H1 (cell line): ENCODE data around the gene DPP10. TPM values are rescaled to one million over a fixed set of nuclear protein-coding genes. Genes with fewer than 3 reads are reported as not detected.

Source experiments
- CTCF ChIA-PET: fragments of 300-600 bp; sonication (Branson Sonifier 250); formaldehyde crosslinking; loops from one replicate; lab custom pipeline; 2021; ENCODE audit not compliant: partially characterized antibody; lab: Charles Lee
- POLR2A ChIA-PET: fragments of 300-600 bp; sonication (Branson Sonifier 250); formaldehyde crosslinking; loops from one replicate; lab custom pipeline; 2021; ENCODE audit warnings: inconsistent platforms; ENCODE audit not compliant: partially characterized antibody; lab: Charles Lee
- DNase-seq, 2 experiments: peaks; one replicate each; pipeline versions ENCODE4 v3.0.0 to v3.0.0-alpha.2; 2010 to 2022; ENCODE audit warnings: low spot score in 2 of 2, low read depth in 1 of 2, mixed read lengths in 1 of 2
- FAIRE-seq: peaks from 2 replicates; lab custom pipeline; 2011; peaks lifted over from hg19 to GRCh38; lab: Jason Lieb, UNC
- H2AFZ ChIP-seq: 2 replicates; pipeline ENCODE4 v1.8.1; 2012; ENCODE audit warnings: low read length, inconsistent platforms
- H2AK5ac ChIP-seq: 2 replicates; pipeline ENCODE4 v1.6.1; 2013; ENCODE audit warnings: low read depth, low read length
- H2BK120ac ChIP-seq: replicated peaks from 2 replicates; pipeline ENCODE3; 2013; ENCODE audit warnings: low read depth, low read length, inconsistent platforms
- H2BK12ac ChIP-seq: 2 replicates; pipeline ENCODE4 v1.6.1; 2013; ENCODE audit warnings: low read depth, low read length
- H2BK15ac ChIP-seq: 2 replicates; pipeline ENCODE4 v1.6.1; 2013; ENCODE audit warnings: low read length
- H2BK20ac ChIP-seq: 2 replicates; pipeline ENCODE4 v1.6.1; 2013; ENCODE audit warnings: low read length
- H2BK5ac ChIP-seq: 2 replicates; pipeline ENCODE4 v1.6.1; 2013; ENCODE audit warnings: low read depth, low read length
- H3K14ac ChIP-seq: 2 replicates; pipeline ENCODE4 v1.6.1; 2013; ENCODE audit warnings: inconsistent platforms; ENCODE audit not compliant: insufficient read length
- H3K18ac ChIP-seq: 2 replicates; pipeline ENCODE4 v1.6.1; 2013; ENCODE audit warnings: low read length; ENCODE audit errors: extremely low read depth
- H3K23ac ChIP-seq: 2 replicates; pipeline ENCODE4 v1.6.1; 2013; ENCODE audit warnings: inconsistent platforms; ENCODE audit not compliant: insufficient read length
- H3K23me2 ChIP-seq: 2 replicates; pipeline ENCODE4 v1.6.1; 2013; ENCODE audit warnings: low read depth, low read length
- H3K27ac ChIP-seq: 2 replicates; pipeline ENCODE4 v1.6.1; 2011; ENCODE audit warnings: low read depth, low read length, inconsistent platforms
- H3K27me3 ChIP-seq, 4 experiments: replicated peaks in 1 of 4; 1 replicate in 1 of 4; 2 replicates in 3 of 4; pipeline versions ENCODE4 v1.6.1 to v1.8.1; 2011 to 2013; ENCODE audit warnings: low read length in 3 of 4, mild to moderate bottlenecking in 3 of 4, inconsistent platforms in 2 of 4, mixed read lengths in 2 of 4, moderate library complexity in 1 of 4; ENCODE audit not compliant: control insufficient read depth in 3 of 4, insufficient read depth in 3 of 4; ENCODE audit errors: extremely low read depth in 1 of 4
- H3K36me3 ChIP-seq, 4 experiments: 2 replicates each; pipeline versions ENCODE4 v1.6.1 to v1.8.1; 2011 to 2013; ENCODE audit warnings: mild to moderate bottlenecking in 4 of 4, low read length in 3 of 4, moderate library complexity in 2 of 4, control low read depth in 1 of 4, inconsistent platforms in 1 of 4; ENCODE audit not compliant: insufficient read depth in 4 of 4, control insufficient read depth in 2 of 4
- H3K4ac ChIP-seq: replicated peaks from 2 replicates; pipeline ENCODE3; 2013; ENCODE audit warnings: low read length, low read depth, mixed read lengths, inconsistent platforms; ENCODE audit not compliant: insufficient read length
- H3K4me1 ChIP-seq, 4 experiments: replicated peaks in 1 of 4; 1 replicate in 1 of 4; 2 replicates in 3 of 4; pipeline versions ENCODE4 v1.6.1 to v1.8.1; 2011 to 2013; ENCODE audit warnings: low read length in 3 of 4, inconsistent platforms in 2 of 4, mixed read lengths in 1 of 4; ENCODE audit not compliant: insufficient read depth in 4 of 4, control insufficient read depth in 3 of 4
- H3K4me2 ChIP-seq, 2 experiments: 2 replicates each; pipeline versions ENCODE4 v1.6.1 to v1.8.1; 2011 to 2013; ENCODE audit warnings: low read depth in 2 of 2, low read length in 2 of 2, control low read depth in 1 of 2, inconsistent platforms in 1 of 2, mild to moderate bottlenecking in 1 of 2; ENCODE audit not compliant: insufficient read depth in 1 of 2
- H3K4me3 ChIP-seq, 4 experiments: fragments of 200-600, 300-600 bp in 1 of 4; sonication (generic), shearing (Covaris generic), sonication (Bioruptor Twin) in 1 of 4; 2 replicates each; pipeline versions ENCODE4 v1.5.1 to v1.8.1; 2011 to 2016; ENCODE audit warnings: low read length in 4 of 4, low read depth in 3 of 4, control low read depth in 2 of 4, inconsistent platforms in 2 of 4, mild to moderate bottlenecking in 2 of 4, mixed read lengths in 1 of 4, moderate library complexity in 1 of 4; ENCODE audit not compliant: insufficient read depth in 2 of 4; ENCODE audit errors: extremely low read depth in 1 of 4
- H3K56ac ChIP-seq: replicated peaks from 2 replicates; pipeline ENCODE3; 2013; ENCODE audit warnings: low read depth, mild to moderate bottlenecking, mixed read lengths, low read length, inconsistent platforms; ENCODE audit not compliant: insufficient read length
- H3K79me1 ChIP-seq: 2 replicates; pipeline ENCODE4 v1.6.1; 2013; ENCODE audit warnings: low read depth, low read length, control low read depth
- H3K79me2 ChIP-seq, 2 experiments: 2 replicates each; pipeline versions ENCODE4 v1.6.1 to v1.8.1; 2012 to 2013; ENCODE audit warnings: low read length in 2 of 2, mild to moderate bottlenecking in 2 of 2, inconsistent platforms in 1 of 2; ENCODE audit not compliant: insufficient read depth in 2 of 2, control insufficient read depth in 1 of 2
- H3K9ac ChIP-seq, 4 experiments: replicated peaks in 1 of 4; 1 replicate in 1 of 4; 2 replicates in 3 of 4; pipeline versions ENCODE4 v1.6.1 to v1.8.1; 2011 to 2013; ENCODE audit warnings: low read depth in 3 of 4, low read length in 3 of 4, control low read depth in 2 of 4, mild to moderate bottlenecking in 2 of 4, moderate library complexity in 2 of 4, inconsistent platforms in 1 of 4; ENCODE audit errors: extremely low read depth in 1 of 4
- H3K9me3 ChIP-seq, 2 experiments: 2 replicates each; pipeline versions ENCODE4 v1.6.1 to v1.8.1; 2012 to 2013; ENCODE audit warnings: mild to moderate bottlenecking in 2 of 2, moderate library complexity in 2 of 2, control low read depth in 1 of 2, inconsistent platforms in 1 of 2, low read depth in 1 of 2, low read length in 1 of 2, mixed read lengths in 1 of 2; ENCODE audit not compliant: insufficient read depth in 2 of 2
- H4K20me1 ChIP-seq, 2 experiments: replicated peaks in 1 of 2; 2 replicates each; pipeline versions ENCODE3 to v1.8.1; 2011 to 2013; ENCODE audit warnings: inconsistent platforms in 2 of 2, low read length in 2 of 2, mild to moderate bottlenecking in 1 of 2; ENCODE audit not compliant: insufficient read depth in 2 of 2, control insufficient read depth in 1 of 2
- H4K5ac ChIP-seq: 2 replicates; pipeline ENCODE4 v1.6.1; 2013; ENCODE audit warnings: low read length, low read depth, mixed read lengths, inconsistent platforms; ENCODE audit not compliant: insufficient read length
- H4K8ac ChIP-seq: 2 replicates; pipeline ENCODE4 v1.8.0; 2013; ENCODE audit warnings: mild to moderate bottlenecking, moderate library complexity, low read length, inconsistent platforms; ENCODE audit not compliant: insufficient read depth; ENCODE audit errors: extremely low read depth
- H4K91ac ChIP-seq: replicated peaks from 2 replicates; pipeline ENCODE3; 2013; ENCODE audit warnings: low read length, mixed read lengths, inconsistent platforms; ENCODE audit not compliant: insufficient read length
- ATF3 ChIP-seq: IDR thresholded peaks from 2 replicates; pipeline ENCODE4 v1.6.1; 2011; ENCODE audit warnings: low read depth, mild to moderate bottlenecking, low read length; ENCODE audit not compliant: insufficient read depth
- CBX8 ChIP-seq: fragments of 300-800, 300-1000 bp; sonication (generic); IDR thresholded peaks from 2 replicates; pipeline ENCODE4 v1.7.1; 2016; ENCODE audit warnings: low read depth, low read length, borderline replicate concordance
- CTBP2 ChIP-seq: IDR thresholded peaks from 2 replicates; pipeline ENCODE4 v1.7.0; 2011; ENCODE audit warnings: borderline replicate concordance, mild to moderate bottlenecking, moderate library complexity, mixed read lengths, low read length; ENCODE audit not compliant: insufficient read depth, insufficient read length
- FOSL1 ChIP-seq: IDR thresholded peaks from 2 replicates; pipeline ENCODE4 v1.6.1; 2011; ENCODE audit warnings: mild to moderate bottlenecking, low read depth, low read length, moderate library complexity; ENCODE audit not compliant: insufficient read depth
- GABPA ChIP-seq: IDR thresholded peaks from 2 replicates; pipeline ENCODE4 v1.6.1; 2011; ENCODE audit warnings: mild to moderate bottlenecking, low read length, moderate library complexity, borderline replicate concordance; ENCODE audit not compliant: insufficient read depth
- KDM5A ChIP-seq: fragments of 200-600 bp; IDR thresholded peaks from 2 replicates; pipeline ENCODE4 v1.7.1; 2012; ENCODE audit warnings: mild to moderate bottlenecking, low read length, inconsistent platforms, mixed read lengths
- RXRA ChIP-seq: IDR thresholded peaks from 2 replicates; pipeline ENCODE4 v1.6.1; 2011; ENCODE audit warnings: low read depth, mild to moderate bottlenecking, low read length, moderate library complexity; ENCODE audit not compliant: insufficient read depth
- ZNF274 ChIP-seq: IDR thresholded peaks from 2 replicates; pipeline ENCODE4 v1.7.0; 2012; ENCODE audit warnings: low read length, borderline replicate concordance; ENCODE audit errors: extremely low read depth
- WGBS, 2 experiments: shearing (Covaris generic) in 1 of 2; methylation state at CpG; one replicate each; pipeline versions ENCODE4 v1.1.6 to v1.1.7; 2013 to 2015; ENCODE audit warnings: low lambda C conversion rate in 2 of 2, mixed read lengths in 2 of 2, inconsistent platforms in 1 of 2, low coverage in 1 of 2, missing lambda C conversion rate in 1 of 2; ENCODE audit not compliant: insufficient replicate concordance in 2 of 2, insufficient coverage in 1 of 2, insufficient read length in 1 of 2; ENCODE audit errors: extremely low coverage in 1 of 2, missing lambda C conversion rate in 1 of 2; 5-methylcytosine and 5-hydroxymethylcytosine counted together
- polyA plus RNA-seq, 7 experiments: library from polyadenylated mRNA; depleted of rRNA in 3 of 7; stranded (reverse) in 5 of 7; unstranded in 2 of 7; fragments of >200 nt in 5 of 7; fragments of 200-250 nt in 2 of 7; gene quantifications; 1 replicate in 5 of 7; 2 replicates in 1 of 7; 4 replicates in 1 of 7; pipeline versions ENCODE4 v1.2.1 to v1.2.3, GENCODE V29; 2011 to 2013; ENCODE audit warnings: missing spikeins in 2 of 7, mixed read lengths in 2 of 7
- total RNA-seq: library from RNA; stranded (reverse); fragmentation: NEBNext Ultra II Directional; extraction: Animal tissue kit (Norgen Biotek cat#: 25700); gene quantifications from 2 replicates; pipeline ENCODE4 v1.2.1, GENCODE V29; 2021

The DPP10 gene
- total and polyA plus RNA-seq, 2 of the 8 experiments (the other 6 are each of a cell fraction or from before 2014, with no cell fraction given), result 3.3 to 7.2 TPM

DNA sequence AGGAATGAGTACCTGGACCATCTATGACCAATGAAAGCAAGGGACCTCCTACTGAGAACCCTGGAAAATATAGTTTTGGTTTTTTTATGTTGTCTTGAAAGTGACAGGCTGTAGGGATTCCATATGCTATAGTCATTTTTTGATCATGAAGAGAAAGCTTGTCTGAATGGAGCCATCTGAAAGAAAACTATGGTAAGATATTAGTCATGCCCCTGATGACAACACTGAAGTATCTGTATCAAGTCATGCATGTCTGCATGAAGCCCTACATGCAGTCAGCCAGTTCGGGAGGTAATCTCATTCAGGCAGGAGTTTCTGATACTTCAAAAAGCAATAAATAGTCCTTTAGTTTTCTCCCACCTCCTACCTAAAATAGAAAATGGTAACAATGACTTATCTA is 1042.0 kb downstream of the DPP10 start:
- Histone ChIP-seq H3K9me3 (no peaks in the 10 kb centered on the region), H2BK12ac (no peak overlapping the region), H3K79me2 (no peaks in the 10 kb centered on the region), H4K8ac (no peak overlapping the region), H3K4me3 (no peak overlapping the region), H3K4me1 (peaks cover 0 to 5% (median 0%) of the 10 kb centered on the region in 4 experiments; a peak in 1 of 7 replicates), H3K4ac (no peak overlapping the region), H3K18ac (no peak overlapping the region), H3K27me3 (no peaks in the 10 kb centered on the region), H2BK5ac (no peak overlapping the region), H2AFZ (no peak overlapping the region), H2BK20ac (no peak overlapping the region), H3K36me3 (no peaks in the 10 kb centered on the region), H3K14ac (no peak overlapping the region), H3K27ac (no peak overlapping the region), H3K9ac (no peak overlapping the region), H2BK15ac (no peak overlapping the region), H4K20me1 (no peaks in the 10 kb centered on the region), H3K4me2 (no peak overlapping the region), H3K23me2 (no peaks in the 10 kb centered on the region), H2BK120ac (no peak overlapping the region), H3K79me1 (no peaks in the 10 kb centered on the region), H3K23ac (no peak overlapping the region), H4K91ac (no peak overlapping the region), H4K5ac (no peak overlapping the region), H3K56ac (no peak overlapping the region), H2AK5ac (no peak overlapping the region)
- ChIA-PET POLR2A (no interaction called here), CTCF (no interaction called here)
- WGBS, 2 experiments, result 91% methylated on average over 1 of the region's 1 CpG; no CpG with 5 or more reads in 1 of the 2 experiments
- DNase-seq (no peak), FAIRE-seq (no peak)
- TF ChIP-seq ATF3 (no peak), CBX8 (no peak), GABPA (no peak), ZNF274 (no peak), RXRA (no peak), KDM5A (no peak), FOSL1 (no peak), CTBP2 (no peak)
